Panc1 (cell line): ENCODE measurements around the gene GRIK3. TPM values are rescaled to one million over a fixed set of nuclear protein-coding genes. Genes with fewer than 3 reads are reported as not detected.

Experiments used
- ATAC-seq: fragments of 200-7000 bp; cut with Tn5 transposase; 2 replicates; pipeline ENCODE4 v1.9.1; 2020; ENCODE audit warnings: mild to moderate bottlenecking, moderate library complexity
- BruUV-seq: library from RNA; stranded (reverse); fragments of 400-500 nt; replicated peaks from 2 replicates; lab custom pipeline; 2021; lab: Mats Ljungman, UMichigan
- CTCF ChIA-PET: fragments of 300-600 bp; sonication (Branson Sonifier 250); formaldehyde crosslinking; loops from one replicate; lab custom pipeline; 2022; ENCODE audit warnings: antibody characterized with exemption; lab: Charles Lee
- POLR2A ChIA-PET: fragments of 300-600 bp; sonication (Branson Sonifier 250); formaldehyde crosslinking; loops from one replicate; lab custom pipeline; 2022; ENCODE audit warnings: antibody characterized with exemption; lab: Charles Lee
- DNase-seq: peaks from one replicate; pipeline ENCODE4 v3.0.0-alpha.2; 2010; ENCODE audit warnings: low read depth, low spot score
- H3K27ac ChIP-seq: 2 replicates; pipeline ENCODE4 v1.5.1; 2011; ENCODE audit warnings: mild to moderate bottlenecking, low read length, inconsistent platforms
- H3K27me3 ChIP-seq: fragments of 200-500 bp; sonication (Bioruptor generic); 2 replicates; pipeline ENCODE4 v1.6.0; 2014; ENCODE audit warnings: low read length, inconsistent platforms; ENCODE audit not compliant: control insufficient read depth, insufficient read depth
- H3K36me3 ChIP-seq: fragments of 200-500 bp; sonication (Bioruptor generic); 2 replicates; pipeline ENCODE4 v1.5.1; 2014; ENCODE audit warnings: inconsistent platforms, mild to moderate bottlenecking, low read length, moderate library complexity; ENCODE audit not compliant: control insufficient read depth, insufficient read depth
- H3K4me1 ChIP-seq: 2 replicates; pipeline ENCODE4 v1.5.1; 2011; ENCODE audit warnings: inconsistent platforms, mild to moderate bottlenecking, low read length, moderate library complexity; ENCODE audit not compliant: control insufficient read depth, insufficient read depth
- H3K4me3 ChIP-seq, 2 experiments: 2 replicates each; pipeline ENCODE4 v1.5.1; 2011 to 2012; ENCODE audit warnings: low read depth in 2 of 2, low read length in 2 of 2, mild to moderate bottlenecking in 2 of 2, inconsistent platforms in 1 of 2, moderate library complexity in 1 of 2
- H3K9me3 ChIP-seq: fragments of 200-500 bp; sonication (Bioruptor generic); 2 replicates; pipeline ENCODE4 v1.5.1; 2014; ENCODE audit warnings: low read depth, mild to moderate bottlenecking, inconsistent platforms, low read length, moderate library complexity; ENCODE audit not compliant: control insufficient read depth, insufficient read depth
- CTCF ChIP-seq: fragments of 450-650 bp; IDR thresholded peaks from 2 replicates; pipeline ENCODE4 v1.5.1; 2017; ENCODE audit warnings: mild to moderate bottlenecking
- POLR2AphosphoS5 ChIP-seq: IDR thresholded peaks from 2 replicates; pipeline ENCODE4 v1.6.1; 2012; ENCODE audit warnings: mild to moderate bottlenecking, low read depth, low read length, moderate library complexity
- REST ChIP-seq, 2 experiments: IDR thresholded peaks; 2 replicates each; pipeline ENCODE4 v1.6.1; 2011 to 2012; ENCODE audit warnings: low read depth in 2 of 2, control low read depth in 1 of 2, low read length in 1 of 2, mild to moderate bottlenecking in 1 of 2, moderate library complexity in 1 of 2; ENCODE audit not compliant: insufficient read depth in 1 of 2
- SIN3A ChIP-seq: IDR thresholded peaks from 2 replicates; pipeline ENCODE4 v1.6.1; 2012; ENCODE audit warnings: low read depth, mild to moderate bottlenecking, low read length, moderate library complexity, borderline replicate concordance; ENCODE audit not compliant: insufficient read depth
- TCF7L2 ChIP-seq: IDR thresholded peaks from 2 replicates; pipeline ENCODE4 v1.6.1; 2011; ENCODE audit warnings: mild to moderate bottlenecking, low read depth, low read length, inconsistent platforms
- in situ Hi-C: cut with HindIII; loops from 2 replicates; pipeline ENCODE4 v1.10.0; 2016; ENCODE audit warnings: low sequenced_read_pairs, low pct_unique_long_range_greater_than_20kb
- intact Hi-C: fragments of 100-400 bp; cut with micrococcal nuclease; formaldehyde crosslinking; loops from one replicate; pipeline ENCODE4 v1.10.0; 2022; ENCODE audit not compliant: unreplicated experiment
- total RNA-seq: library from RNA; stranded (reverse); gene quantifications from one replicate; pipeline ENCODE4 v1.2.1, GENCODE V29; 2021; ENCODE audit not compliant: unreplicated experiment

GRIK3 gene
- total RNA-seq, 1 experiment from 2014 or later: not detected

GRCh38 chr1:36792292-36792691, 242.0 kb downstream of the GRIK3 start:
- in situ Hi-C loops (no loop called here), intact Hi-C loops (no loop called here)
- Histone ChIP-seq H3K36me3 (no peaks in the 10 kb centered on the region), H3K27me3 (peaks cover 2% of the 10 kb centered on the region; the same call in 1 of the 2 replicates), H3K4me1 (no peaks in the 10 kb centered on the region), H3K4me3 (no peak overlapping the region), H3K9me3 (no peaks in the 10 kb centered on the region), H3K27ac (no peak overlapping the region)
- CTCF ChIA-PET: no interaction called here
- no peak for TF ChIP-seq REST (IDR thresholded peaks at IDR 0.05; ENCODE audit: insufficient read depth in 1 of 2, low read depth in 2 of 2, low read length in 1 of 2)
- DNase-seq (no peak), ATAC-seq (no peak)
- no TSS peak for BruUV-seq
- POLR2A ChIA-PET: no interaction called here

GRCh38 chr1:36790191-36790590, 244.1 kb downstream of the GRIK3 start:
- ChIA-PET POLR2A (no interaction called here), CTCF (no interaction called here)
- BruUV-seq: no TSS peak
- H3K4me1 ChIP-seq: no peaks in the 10 kb centered on the region
- H3K36me3 ChIP-seq: no peaks in the 10 kb centered on the region
- in situ Hi-C loops (no loop called here), intact Hi-C loops (no loop called here)
- no peak overlapping the region for H3K27ac ChIP-seq
- ATAC-seq (no peak), DNase-seq (no peak)
- H3K4me3 ChIP-seq: no peak overlapping the region
- H3K27me3 ChIP-seq: peaks cover 4% of the 10 kb centered on the region; the same call in 1 of the 2 replicates
- no peak for TF ChIP-seq TCF7L2
- no peak for TF ChIP-seq REST (IDR thresholded peaks at IDR 0.05; ENCODE audit: insufficient read depth in 1 of 2, low read depth in 2 of 2, low read length in 1 of 2)
- no peak for TF ChIP-seq SIN3A
- TF ChIP-seq POLR2AphosphoS5: no peak
- no peak for TF ChIP-seq CTCF
- no peaks in the 10 kb centered on the region for H3K9me3 ChIP-seq
